Ishikawa (cell line): Measurements from ENCODE around the gene TFAP2A.

Experiments used
- CEBPB ChIP-seq: IDR thresholded peaks from 2 replicates; pipeline ENCODE4 v1.6.1; 2012
- CREB1 ChIP-seq: IDR thresholded peaks from 2 replicates; pipeline ENCODE4 v1.6.1; 2012; ENCODE audit warnings: low read depth
- EGR1 ChIP-seq: IDR thresholded peaks from 2 replicates; pipeline ENCODE4 v1.6.1; 2012
- EP300 ChIP-seq: IDR thresholded peaks from 2 replicates; pipeline ENCODE4 v1.6.1; 2012; ENCODE audit warnings: borderline replicate concordance
- FOXM1 ChIP-seq: IDR thresholded peaks from 2 replicates; pipeline ENCODE4 v1.6.1; 2012; ENCODE audit warnings: low read depth, borderline replicate concordance
- MAX ChIP-seq: IDR thresholded peaks from 2 replicates; pipeline ENCODE4 v1.6.1; 2012
- NFIC ChIP-seq: IDR thresholded peaks from 2 replicates; pipeline ENCODE4 v1.6.1; 2012
- RAD21 ChIP-seq: IDR thresholded peaks from 2 replicates; pipeline ENCODE4 v1.6.1; 2012; ENCODE audit warnings: low read depth
- REST ChIP-seq: IDR thresholded peaks from 2 replicates; pipeline ENCODE4 v1.6.1; 2012; ENCODE audit warnings: low read depth, mild to moderate bottlenecking
- TAF1 ChIP-seq: IDR thresholded peaks from 2 replicates; pipeline ENCODE4 v1.6.1; 2012; ENCODE audit warnings: low read depth, mild to moderate bottlenecking
- TCF12 ChIP-seq: IDR thresholded peaks from 2 replicates; pipeline ENCODE4 v1.6.1; 2012; ENCODE audit warnings: low read depth
- TEAD4 ChIP-seq: IDR thresholded peaks from 2 replicates; pipeline ENCODE4 v1.6.1; 2012
- USF1 ChIP-seq: IDR thresholded peaks from 2 replicates; pipeline ENCODE4 v1.6.1; 2012
- YY1 ChIP-seq: IDR thresholded peaks from 2 replicates; pipeline ENCODE4 v1.6.1; 2012; ENCODE audit warnings: low read depth
- ZBTB7A ChIP-seq: IDR thresholded peaks from 2 replicates; pipeline ENCODE4 v1.6.1; 2012; ENCODE audit warnings: low read depth

TFAP2A gene

GRCh38 chr6:10369896-10370295 lies 45.0 kb downstream of the TFAP2A start:
- TF ChIP-seq TEAD4 (no peak), TCF12 (no peak), FOXM1 (no peak), NFIC (no peak), TAF1 (no peak)

GRCh38 chr6:10368861-10369260 lies 46.0 kb downstream of the TFAP2A start:
- TF ChIP-seq EP300 (no peak), NFIC (no peak), CEBPB (no peak), REST (no peak), TAF1 (no peak), TEAD4 (no peak), ZBTB7A (no peak), EGR1 (no peak), TCF12 (no peak)

- TF ChIP-seq YY1 (no peak), CEBPB (no peak), MAX (no peak), USF1 (no peak), CREB1 (no peak), EP300 (no peak), REST (no peak), RAD21 (no peak), NFIC (no peak)
These were observed 51.0 kb downstream of the TFAP2A start for GRCh38 chr6:10363911-10364310.

GRCh38 chr6:10362300-10362699 lies 52.6 kb downstream of the TFAP2A start:
- TF ChIP-seq TEAD4, result no peak
- no peak for TF ChIP-seq ZBTB7A
- no peak for TF ChIP-seq CEBPB
- TF ChIP-seq CREB1, result no peak
- TF ChIP-seq YY1, result no peak
- TF ChIP-seq REST, result no peak
- no peak for TF ChIP-seq EP300
- no peak for TF ChIP-seq NFIC
- no peak for TF ChIP-seq FOXM1

GRCh38 chr6:10361428-10361827 lies 53.4 kb downstream of the TFAP2A start:
- TF ChIP-seq RAD21, result no peak
- no peak for TF ChIP-seq TAF1
- TF ChIP-seq TEAD4, result no peak
- TF ChIP-seq ZBTB7A, result no peak
- TF ChIP-seq MAX, result no peak
- TF ChIP-seq NFIC, result no peak
- TF ChIP-seq CREB1, result no peak
- TF ChIP-seq EP300, result no peak
- TF ChIP-seq TCF12, result no peak
- no peak for TF ChIP-seq EGR1
- TF ChIP-seq YY1, result no peak
- no peak for TF ChIP-seq CEBPB
- no peak for TF ChIP-seq REST
- TF ChIP-seq FOXM1, result no peak
- no peak for TF ChIP-seq USF1
